GM21447 (cell line): ENCODE results near the gene DSC1.
"Not testable (repeated sequence)": the region's sequence is repeated elsewhere in the genome, so short reads cannot be mapped to it uniquely, and the experiment has no call there.

Experiments used
- ATAC-seq: cut with Tn5 transposase; IDR thresholded peaks from one replicate; pipeline ENCODE4 v1.9.1; 2021; ENCODE audit not compliant: unreplicated experiment

DSC1 gene

GRCh38 chr18:31171144-31171839, 8.6 kb upstream of the DSC1 start:
- no peak for ATAC-seq

- no peak for ATAC-seq
Measured at GRCh38 chr18:31170335-31170734, 7.7 kb upstream of the DSC1 start.

GRCh38 chr18:31162419-31162793, 250 bp downstream of the DSC1 start:
- no peak for ATAC-seq

- no peak for ATAC-seq
Measured at GRCh38 chr18:31161757-31162418, 768 bp downstream of the DSC1 start.

GRCh38 chr18:31156821-31157763, 5.6 kb downstream of the DSC1 start:
- ATAC-seq = no peak

GRCh38 chr18:31155498-31155897, 7.2 kb downstream of the DSC1 start:
- no peak for ATAC-seq

- ATAC-seq = no peak
Measured at GRCh38 chr18:31154181-31154580, 8.5 kb downstream of the DSC1 start.

- ATAC-seq = no peak
Measured at GRCh38 chr18:31149351-31149750, 13.3 kb downstream of the DSC1 start.

GRCh38 chr18:31148600-31148999, 14.1 kb downstream of the DSC1 start:
- ATAC-seq = no peak

- ATAC-seq = no peak
Measured at GRCh38 chr18:31146809-31147208, 15.8 kb downstream of the DSC1 start.

GRCh38 chr18:31143025-31143424, 19.6 kb downstream of the DSC1 start:
- ATAC-seq = no peak

GRCh38 chr18:31138709-31139108, 23.9 kb downstream of the DSC1 start:
- no peak for ATAC-seq

- no peak for ATAC-seq
Measured at GRCh38 chr18:31134988-31135529, 27.6 kb downstream of the DSC1 start.

- no peak for ATAC-seq
Measured at GRCh38 chr18:31129398-31130115, 33.1 kb downstream of the DSC1 start.

GRCh38 chr18:31125878-31126277, 36.8 kb downstream of the DSC1 start:
- ATAC-seq = no peak

- ATAC-seq = not testable (repeated sequence)
Measured at GRCh38 chr18:31123125-31123524, 39.5 kb downstream of the DSC1 start.

- no peak for ATAC-seq
Measured at GRCh38 chr18:31120594-31120993, 42.1 kb downstream of the DSC1 start.

- ATAC-seq = no peak
Measured at GRCh38 chr18:31116853-31117595, 45.6 kb downstream of the DSC1 start.

GRCh38 chr18:31112804-31113203, 49.9 kb downstream of the DSC1 start:
- ATAC-seq = no peak

- ATAC-seq = no peak
Measured at GRCh38 chr18:31105733-31106132, 56.9 kb downstream of the DSC1 start.
